GM12891 (cell line): ENCODE measurements around the gene KLHL21.

Experiments used
- POLR2A ChIP-seq: IDR thresholded peaks from 2 replicates; pipeline ENCODE4 v1.6.1; 2011; ENCODE audit warnings: low read depth, low read length, control low read depth
- POLR2AphosphoS5 ChIP-seq: IDR thresholded peaks from 2 replicates; pipeline ENCODE4 v1.6.1; 2011; ENCODE audit warnings: low read depth, low read length, control low read depth
- SPI1 ChIP-seq: IDR thresholded peaks from 2 replicates; pipeline ENCODE4 v1.6.1; 2011; ENCODE audit warnings: low read depth, low read length, control low read depth

DNA sequence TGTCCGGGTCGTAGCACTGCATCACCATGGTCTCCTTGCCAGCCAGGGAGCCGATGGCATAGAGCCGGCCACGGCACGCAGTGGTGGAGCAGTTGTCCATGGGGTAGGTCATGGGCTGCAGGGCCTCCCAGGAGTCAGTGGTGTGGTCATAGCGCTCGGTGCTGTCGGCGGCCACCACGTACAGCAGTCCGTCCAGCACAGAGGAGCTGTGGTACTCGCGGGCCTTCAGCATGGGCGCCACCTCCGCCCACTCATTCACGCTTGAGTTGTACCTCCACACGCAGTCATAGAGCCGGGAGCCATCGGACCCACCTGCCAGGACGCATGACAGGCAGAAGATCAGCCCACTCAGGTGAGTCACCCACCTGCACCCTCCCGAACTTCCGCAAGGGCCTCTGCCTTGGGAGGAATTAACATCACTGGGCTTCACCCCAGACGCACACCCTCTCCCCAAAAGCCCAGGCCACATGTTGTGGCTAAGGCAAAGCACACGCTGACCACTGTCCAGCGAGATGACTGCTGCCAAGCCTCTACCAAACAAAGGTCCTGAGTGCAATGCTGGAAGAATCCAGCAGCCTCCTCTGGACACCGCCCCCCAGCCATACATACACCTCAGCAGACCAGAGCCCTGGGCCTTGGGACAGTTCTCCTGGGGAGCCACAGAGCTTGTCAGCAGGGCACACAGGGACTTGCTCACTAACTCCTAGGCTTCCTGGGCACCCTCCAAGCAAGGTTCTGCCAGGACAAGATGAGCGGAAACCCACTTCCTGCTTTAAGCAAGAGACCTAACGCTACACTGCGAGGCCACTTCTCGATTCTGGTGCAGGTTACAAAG is 3.3 kb downstream of the KLHL21 start:
- TF ChIP-seq POLR2A (no peak), SPI1 (peak; percentile 73), POLR2AphosphoS5 (no peak)
